T-helper 2 cell (primary cell): ENCODE measurements around the gene MALAT1.
A peak's percentile ranks its signal among the peaks of the same experiment; 100 is the strongest.

Source experiments
- DNase-seq, 5 experiments: peaks; one replicate each; pipeline versions ENCODE4 v3.0.0 to v3.0.0-alpha.2; 2012 to 2022

MALAT1 gene

DNA sequence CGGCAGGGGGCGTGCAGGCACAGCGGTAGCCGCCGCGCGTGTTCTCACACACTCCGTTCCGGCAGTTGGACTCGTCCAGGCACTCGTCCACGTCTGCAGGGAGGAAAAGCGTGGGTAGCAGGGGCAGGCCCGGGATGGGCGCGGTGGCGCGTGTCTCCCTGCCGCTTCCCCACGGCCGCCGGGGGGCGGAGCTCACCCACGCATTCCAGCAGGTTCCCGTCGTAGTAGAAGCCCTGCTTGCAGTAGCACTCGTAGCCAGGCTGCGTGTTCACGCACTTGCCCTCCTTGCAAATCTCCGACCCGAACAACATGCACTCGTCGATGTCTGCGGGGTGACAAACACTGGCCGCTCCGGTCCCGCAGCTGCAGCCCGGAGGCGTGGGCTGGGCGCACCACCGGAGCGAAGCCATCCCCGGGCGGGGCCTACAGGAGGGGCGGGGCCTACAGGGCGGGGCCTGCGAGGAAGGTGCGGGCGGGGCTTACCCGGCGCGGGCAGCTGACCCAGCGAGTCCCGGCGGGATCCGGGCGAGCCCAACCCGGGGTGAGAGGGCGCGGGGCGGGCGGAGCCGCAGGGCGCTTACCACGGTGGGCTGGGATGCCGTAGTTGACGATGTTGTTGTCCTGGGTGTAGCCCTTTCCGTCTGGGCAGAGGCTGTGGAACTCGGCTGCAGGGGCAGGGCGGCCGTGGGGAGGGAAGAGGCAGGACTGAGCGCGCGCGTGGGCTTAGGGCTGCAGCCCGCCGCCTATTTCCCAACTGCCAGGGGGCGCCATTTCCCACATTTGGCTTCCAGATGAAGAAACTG, 41.6 kb downstream of the MALAT1 start:
- peak; percentile 79 to 88 (median 84) for DNase-seq

DNA sequence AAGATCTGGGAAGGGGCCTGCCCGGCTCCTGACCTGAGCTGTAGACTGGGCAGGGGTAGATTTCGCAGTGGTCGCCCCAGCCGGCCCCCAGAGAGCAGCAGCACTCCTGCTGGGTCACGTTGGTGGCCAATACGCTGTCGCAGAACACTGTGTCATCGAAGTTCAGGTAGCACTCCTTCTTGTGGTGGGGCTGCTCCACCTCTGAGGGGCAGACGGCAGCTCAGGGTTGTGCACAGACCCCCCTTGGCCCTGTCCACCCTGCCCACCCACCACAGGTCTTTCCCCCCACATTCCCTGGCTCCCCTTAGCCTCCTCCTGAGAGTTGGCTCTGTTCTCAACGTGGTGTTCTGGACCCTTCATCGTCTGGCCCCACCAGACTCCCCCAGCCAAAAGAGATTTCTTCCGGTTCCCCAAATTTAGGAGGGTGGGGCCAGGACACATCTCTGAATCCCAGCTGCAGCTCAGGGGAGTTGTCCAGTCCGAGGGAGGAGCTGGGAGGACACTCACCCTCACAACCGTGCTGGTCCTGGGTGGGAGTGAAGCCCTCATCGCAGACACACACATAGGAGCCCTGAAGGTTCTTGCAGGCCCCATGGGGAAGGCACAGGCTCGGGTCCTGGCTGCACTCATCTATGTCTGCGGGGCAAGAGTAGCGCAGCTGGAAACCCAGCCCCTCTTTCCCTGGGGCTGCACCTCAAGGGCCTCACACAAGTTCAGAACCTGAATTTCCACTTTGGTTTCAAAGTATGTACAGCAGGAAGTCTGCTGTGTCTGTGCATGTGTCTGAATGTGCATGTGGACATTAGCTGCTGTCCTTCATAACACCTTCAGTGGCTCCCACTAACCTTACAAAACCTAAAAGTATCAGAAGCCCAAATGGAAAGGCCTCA, 42.5 kb downstream of the MALAT1 start:
- DNase-seq = no peak

DNA sequence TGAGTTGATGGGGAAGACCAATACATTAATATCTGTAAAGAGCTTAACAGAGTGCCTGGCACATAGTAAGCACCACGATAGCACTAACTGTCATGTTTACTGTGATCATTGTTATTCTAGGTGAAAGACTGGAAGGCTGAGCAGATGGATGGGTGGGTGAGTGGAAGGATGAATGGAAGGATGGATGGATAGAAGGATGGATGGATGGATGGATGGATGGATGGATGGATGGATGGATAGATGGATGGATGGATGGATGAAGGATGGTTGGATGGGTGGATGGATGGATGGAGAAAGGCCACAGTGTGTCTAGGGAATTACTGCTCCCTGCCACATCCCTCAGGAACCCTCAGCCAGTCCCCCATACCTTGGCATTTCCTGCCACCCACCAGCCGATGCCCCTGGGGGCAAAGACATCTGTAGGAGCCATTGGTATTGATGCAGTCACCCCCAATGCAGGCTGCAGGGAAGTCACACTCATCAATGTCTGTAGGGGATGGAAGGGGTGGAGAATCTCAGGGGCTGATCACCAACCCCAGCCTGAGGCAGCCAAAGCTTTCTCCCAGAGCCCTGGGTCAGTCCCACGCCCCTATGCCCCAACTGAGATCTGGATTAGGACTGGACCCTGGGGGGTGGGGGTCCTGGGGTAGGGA, 44.0 kb downstream of the MALAT1 start:
- DNase-seq = no peak

DNA sequence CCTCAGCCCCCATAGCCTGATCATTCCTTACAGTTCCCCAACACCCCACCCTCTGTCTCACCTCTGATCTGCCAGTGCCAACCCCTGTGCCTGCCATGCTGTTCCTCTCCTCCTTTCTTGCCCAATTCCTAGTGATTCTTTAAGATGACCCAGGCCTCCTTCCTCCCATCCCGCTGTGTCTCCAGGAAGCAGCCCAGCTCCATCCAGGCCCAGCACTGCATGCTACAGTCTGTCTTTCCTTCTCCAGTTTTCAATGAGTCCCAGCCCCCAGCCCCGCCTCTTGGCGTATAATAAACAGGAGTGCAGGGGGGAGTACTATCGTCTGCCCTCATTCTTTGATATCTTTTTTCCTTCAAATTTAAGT, 47.0 kb downstream of the MALAT1 start:
- DNase-seq = no peak

DNA sequence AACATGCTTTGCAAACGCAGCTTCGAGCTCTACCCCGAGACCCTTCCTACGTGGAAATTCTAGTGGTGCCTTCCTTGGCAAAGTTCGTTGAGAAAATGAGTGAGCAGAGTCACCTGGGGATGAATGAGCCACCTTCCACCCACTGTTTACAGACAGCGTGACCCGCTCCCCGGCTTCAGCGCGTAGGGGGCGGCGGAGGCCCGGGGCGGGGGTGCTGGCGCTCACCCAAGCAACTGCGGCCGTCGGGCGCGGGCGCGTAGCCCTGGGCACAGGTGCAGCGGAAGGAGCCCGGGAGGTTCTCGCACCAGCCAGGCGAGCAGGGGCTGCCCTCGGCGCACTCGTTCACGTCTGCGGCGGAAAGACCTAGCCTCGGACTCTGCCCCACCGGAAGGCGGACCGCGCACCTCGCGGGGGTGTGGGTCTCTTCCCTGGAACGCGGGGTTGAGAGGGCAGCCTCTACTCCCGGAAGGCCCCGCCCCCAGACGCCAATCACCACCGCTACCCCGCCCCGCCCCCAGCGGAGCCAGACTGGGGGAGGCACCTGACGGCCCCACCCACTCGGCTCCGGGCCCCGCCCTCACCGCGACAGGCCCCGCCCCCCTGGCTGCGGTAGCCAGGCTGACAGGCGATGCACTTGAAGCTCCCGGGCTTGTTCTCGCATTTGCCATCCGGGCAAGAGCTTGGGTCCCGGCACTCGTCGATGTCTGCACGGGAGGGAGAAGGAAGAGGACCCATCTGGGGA, 47.5 kb downstream of the MALAT1 start:
- DNase-seq = peak; percentile 93 to 99 (median 97)

DNA sequence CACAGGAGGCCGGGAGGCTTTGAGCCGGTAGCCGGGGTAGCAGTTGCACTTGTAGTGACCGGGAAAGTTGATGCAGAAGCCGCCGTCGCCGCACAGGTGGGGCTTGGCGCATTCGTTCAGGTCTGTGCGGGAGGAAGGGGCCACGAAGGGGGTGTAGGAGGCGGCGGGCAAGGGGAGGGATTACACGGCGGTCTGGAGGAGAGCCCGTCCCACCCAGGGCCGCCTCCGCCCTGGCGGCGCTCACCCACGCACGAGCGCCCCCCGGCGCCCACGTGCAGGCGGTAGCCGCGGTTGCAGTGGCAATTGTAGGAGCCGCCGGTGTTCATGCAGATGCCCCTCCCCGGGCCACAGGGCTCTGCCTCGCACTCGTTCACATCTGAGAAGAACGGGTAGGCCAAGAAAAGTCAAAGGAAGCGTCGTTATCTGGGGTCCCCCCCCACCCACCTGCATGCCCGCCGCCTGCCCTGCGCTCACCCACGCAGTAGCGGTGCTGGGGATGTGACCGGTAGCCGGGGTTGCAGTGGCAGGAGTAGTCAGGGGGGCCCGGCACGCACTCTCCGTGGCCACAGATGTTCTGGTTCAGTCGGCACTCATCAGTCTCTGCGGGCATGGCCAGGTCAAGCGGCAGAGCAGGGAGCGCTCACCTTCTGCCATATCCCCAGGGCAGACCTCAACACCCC, 48.7 kb downstream of the MALAT1 start:
- peak in 3 of 5 experiments; percentile 37 to 59 (median 39) for DNase-seq

DNA sequence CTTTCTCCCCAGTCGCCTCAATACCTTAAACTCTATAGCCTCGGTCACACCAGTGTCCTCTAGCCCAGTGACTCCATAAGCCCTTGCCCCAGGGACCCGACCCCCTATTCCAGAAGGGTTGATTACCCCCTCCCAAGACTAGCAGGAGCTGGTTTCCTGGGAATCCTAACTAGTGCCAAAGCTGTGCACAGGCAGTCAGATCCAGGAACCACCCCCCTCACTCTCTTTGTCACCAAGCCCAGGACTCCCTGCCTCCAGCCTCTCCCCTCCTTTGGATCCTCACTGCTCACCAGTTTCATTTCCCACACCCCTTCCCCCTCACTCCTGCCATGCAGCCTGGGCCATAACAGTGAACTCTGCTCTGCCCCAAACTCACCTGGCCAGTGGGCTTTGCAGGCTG, 49.5 kb downstream of the MALAT1 start:
- no peak for DNase-seq

DNA sequence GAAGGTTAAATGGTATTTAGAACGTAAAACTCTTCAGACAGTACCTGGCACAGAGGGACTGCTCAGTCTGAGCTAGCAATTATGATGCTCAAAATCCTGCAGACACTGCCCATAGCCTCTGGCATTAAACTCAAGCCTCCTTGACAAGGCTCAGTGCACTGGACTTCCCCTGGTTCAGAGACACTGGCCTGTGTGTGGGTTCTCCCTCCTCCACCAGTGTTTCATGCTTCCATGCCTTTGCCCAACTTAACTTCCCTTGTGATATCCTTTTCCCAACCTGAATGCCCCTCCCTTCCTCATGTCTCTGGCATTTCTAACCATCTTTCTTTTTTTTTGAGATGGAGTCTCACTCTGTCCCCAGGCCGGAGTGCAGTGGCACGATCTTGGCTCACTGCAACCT, 50.3 kb downstream of the MALAT1 start:
- no peak for DNase-seq

DNA sequence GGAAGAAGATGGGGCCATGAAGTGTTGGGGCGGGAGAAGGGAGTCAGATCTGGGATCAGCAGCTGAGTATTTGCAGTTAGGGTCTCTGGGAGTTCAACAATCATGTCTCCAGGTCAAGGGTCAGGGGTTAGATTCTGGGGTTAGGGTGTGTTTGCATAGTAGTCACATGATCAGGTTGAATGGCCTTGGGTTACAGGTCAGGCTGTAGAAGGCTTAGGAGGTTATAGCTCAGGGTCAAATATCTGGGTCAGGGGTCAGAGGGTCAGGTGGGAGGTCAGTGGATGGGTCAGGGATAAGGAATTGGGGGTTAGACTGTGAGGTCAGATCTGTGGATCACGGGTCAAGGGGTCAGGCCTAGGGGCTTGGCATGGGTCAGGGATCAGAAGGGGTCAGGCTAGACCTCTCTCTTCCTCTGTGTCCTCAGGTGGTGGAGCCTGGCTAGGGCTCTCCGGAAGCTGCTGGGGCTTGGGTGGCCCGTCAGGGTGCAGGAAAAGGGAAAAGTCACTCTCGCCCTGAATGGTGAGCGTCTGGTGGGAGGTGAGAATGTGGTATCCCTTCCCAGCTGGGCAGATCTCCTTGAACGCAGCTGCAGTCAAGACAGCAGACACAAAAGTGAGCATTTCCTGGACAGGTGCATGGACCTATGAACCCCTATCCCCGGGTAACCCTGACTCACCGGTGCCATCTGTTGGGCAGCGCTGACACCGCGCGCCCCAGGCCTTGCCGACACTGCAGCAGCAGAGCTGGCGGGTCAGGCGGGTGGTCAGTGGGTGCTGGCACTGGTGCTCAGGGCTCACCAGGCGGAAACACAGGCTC, 52.9 kb downstream of the MALAT1 start:
- peak; percentile 30 to 74 (median 50) for DNase-seq

DNA sequence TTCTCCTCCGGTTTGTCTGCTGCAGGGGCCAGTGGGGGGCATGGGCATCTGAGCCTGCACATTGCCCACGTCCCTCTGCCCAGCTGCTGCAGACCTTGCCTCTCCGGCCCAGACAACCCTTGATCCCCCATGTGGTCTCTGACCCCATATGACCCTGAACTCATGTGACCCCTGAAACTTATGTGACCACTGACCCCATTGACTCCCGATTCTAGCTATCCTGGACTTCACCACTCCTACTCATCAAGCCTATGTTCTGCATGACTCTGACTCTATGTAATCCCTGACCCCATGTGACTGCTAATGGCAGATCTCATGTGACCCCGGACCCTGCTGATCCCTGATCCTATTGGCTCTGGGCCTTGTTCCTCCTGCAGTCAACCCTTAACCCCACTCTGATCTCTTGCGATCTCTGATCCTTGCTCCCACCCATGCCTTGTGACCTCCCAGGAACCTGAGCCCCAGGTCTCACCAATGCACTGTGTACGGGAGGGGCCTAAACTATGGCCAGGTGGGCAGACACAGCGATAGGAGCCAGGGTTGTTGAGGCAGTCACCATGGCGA, 53.6 kb downstream of the MALAT1 start:
- no peak for DNase-seq

DNA sequence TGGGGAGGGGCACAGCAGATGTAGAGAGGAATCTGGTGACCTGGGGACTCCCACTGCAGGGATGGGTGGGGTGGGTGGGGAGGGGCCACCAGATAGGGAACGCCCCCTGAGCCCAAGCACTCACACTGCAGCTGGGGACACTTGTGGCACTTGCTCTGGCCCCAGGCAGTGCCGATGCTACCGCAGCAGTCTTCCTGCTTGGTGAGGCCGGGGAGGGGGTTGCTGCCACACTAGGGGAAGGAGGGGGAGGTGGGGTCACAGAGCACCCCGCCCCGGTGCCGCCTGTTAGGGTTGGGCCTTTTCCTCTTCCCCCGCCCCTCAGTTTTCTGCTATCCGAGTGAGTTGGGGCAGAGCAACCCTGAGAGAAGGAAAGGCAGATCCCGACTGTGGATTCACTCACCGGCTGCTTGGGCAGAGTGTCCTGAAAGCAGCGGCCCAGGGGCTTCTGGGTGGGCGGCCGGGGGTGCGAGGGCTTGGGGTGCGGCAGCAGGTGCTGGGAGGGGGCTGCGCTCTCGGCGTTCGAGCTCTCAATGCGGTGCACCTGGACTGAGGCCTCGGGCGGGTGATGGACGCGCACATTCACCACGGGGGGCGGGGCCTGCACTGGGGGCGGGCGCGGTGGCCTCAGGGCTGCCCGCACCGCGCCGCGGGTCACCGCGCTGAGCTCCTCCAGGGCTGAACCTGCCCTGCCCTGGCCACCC, 54.6 kb downstream of the MALAT1 start:
- peak in 4 of 5 experiments; percentile 45 to 96 (median 68) for DNase-seq

DNA sequence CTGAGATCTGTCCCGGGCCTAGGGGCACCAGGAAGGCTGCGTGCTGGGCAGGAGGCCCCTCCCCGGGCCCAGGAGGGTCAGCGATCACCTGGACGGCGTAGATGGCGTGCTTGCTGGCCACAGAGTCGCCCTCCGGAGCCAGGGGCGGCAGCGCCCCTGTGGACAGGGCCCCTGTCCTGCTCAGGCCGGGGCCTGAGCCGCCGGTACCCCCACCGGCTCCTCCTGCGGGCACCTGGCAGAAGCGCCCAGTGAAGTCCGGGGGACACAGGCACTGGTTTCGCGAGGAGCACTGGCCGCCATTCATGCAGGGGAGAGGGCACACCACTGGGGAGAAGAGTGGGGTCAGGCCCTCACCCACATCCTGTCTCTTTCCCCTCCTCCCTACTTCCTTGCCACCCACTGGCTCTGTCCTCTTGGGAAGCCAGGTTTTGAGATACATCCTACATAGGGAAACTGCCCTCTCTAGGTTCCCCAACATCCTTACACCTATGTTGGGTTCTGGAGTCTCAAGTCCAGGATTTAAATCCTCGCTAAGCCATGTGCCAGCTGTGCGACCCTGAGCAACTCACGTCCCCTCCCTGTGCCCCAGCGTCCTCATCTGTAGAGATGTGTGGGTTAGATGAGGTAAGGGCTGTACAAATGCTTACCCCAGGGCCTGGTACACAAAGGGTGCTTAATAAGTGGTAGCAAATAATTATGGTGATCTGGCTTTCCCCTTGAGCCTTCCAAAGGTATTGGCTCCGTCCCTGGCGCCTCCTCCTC, 55.4 kb downstream of the MALAT1 start:
- DNase-seq = peak in 1 of 5 experiments; percentile 72

DNA sequence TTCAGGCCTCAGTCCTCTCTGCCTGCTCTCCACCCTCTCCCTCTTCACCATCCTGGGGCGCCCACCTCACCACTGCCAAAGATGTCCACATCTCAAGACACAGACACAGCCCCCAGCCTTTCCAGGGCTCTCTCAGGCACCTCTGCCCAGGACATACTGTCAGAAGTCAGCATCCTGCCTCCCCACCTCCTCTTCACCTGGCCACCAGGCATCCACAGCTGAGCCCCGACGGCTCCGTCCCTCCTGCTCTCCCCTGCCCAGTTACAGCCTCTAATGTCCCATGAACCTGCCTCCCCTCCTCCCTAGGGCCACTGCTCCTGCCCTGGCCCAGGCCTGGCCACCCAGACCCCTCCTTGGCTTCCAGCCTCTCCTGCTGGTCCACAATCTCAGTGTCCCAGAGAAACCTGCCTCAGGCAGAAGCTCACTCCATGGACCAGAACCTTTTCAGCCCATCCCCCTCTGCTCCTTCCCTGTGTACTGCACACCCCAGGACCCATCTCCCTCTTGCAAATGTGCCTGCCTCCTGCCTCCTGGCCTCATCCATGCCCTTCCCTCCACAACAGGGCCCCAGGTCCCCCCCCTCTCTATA, 56.1 kb downstream of the MALAT1 start:
- DNase-seq = no peak

DNA sequence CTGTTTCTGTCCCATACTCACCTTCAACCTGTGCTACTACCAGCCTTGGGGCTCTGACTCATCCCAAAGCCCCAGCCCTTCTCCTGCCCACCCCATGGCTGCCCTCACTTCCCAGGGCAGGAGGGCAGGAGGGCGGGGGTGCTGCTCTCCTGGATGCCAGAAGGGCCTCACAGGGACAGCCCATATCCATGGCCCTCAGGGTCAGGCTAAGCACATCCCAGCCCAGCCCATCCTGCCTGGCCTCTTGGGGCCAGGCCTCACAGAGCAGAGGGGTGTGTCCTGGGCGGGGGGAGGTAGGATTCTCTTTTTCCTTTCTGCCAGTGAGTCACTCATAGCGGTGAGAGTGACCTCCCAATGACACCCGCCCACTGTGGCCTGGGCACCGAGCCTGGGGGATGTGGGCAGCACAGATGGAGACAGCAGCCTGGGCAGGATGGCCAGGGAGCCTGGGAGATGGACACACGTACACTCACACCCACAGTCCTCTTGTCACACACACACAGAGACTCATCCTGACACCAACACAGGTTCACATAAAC, 56.9 kb downstream of the MALAT1 start:
- DNase-seq = no peak
